Panc1 (cell line): ENCODE results near the gene B4GALT7. TPM values are rescaled to one million over a fixed set of nuclear protein-coding genes. Genes with fewer than 3 reads are reported as not detected.

ENCODE experiments used
- ATAC-seq: fragments of 200-7000 bp; cut with Tn5 transposase; 2 replicates; pipeline ENCODE4 v1.9.1; 2020; ENCODE audit warnings: mild to moderate bottlenecking, moderate library complexity
- BruUV-seq: library from RNA; stranded (reverse); fragments of 400-500 nt; replicated peaks from 2 replicates; lab custom pipeline; 2021; lab: Mats Ljungman, UMichigan
- CTCF ChIA-PET: fragments of 300-600 bp; sonication (Branson Sonifier 250); formaldehyde crosslinking; loops from one replicate; lab custom pipeline; 2022; ENCODE audit warnings: antibody characterized with exemption; lab: Charles Lee
- POLR2A ChIA-PET: fragments of 300-600 bp; sonication (Branson Sonifier 250); formaldehyde crosslinking; loops from one replicate; lab custom pipeline; 2022; ENCODE audit warnings: antibody characterized with exemption; lab: Charles Lee
- DNase-seq: peaks from one replicate; pipeline ENCODE4 v3.0.0-alpha.2; 2010; ENCODE audit warnings: low read depth, low spot score
- H3K27ac ChIP-seq: 2 replicates; pipeline ENCODE4 v1.5.1; 2011; ENCODE audit warnings: mild to moderate bottlenecking, low read length, inconsistent platforms
- H3K27me3 ChIP-seq: fragments of 200-500 bp; sonication (Bioruptor generic); 2 replicates; pipeline ENCODE4 v1.6.0; 2014; ENCODE audit warnings: low read length, inconsistent platforms; ENCODE audit not compliant: control insufficient read depth, insufficient read depth
- H3K36me3 ChIP-seq: fragments of 200-500 bp; sonication (Bioruptor generic); 2 replicates; pipeline ENCODE4 v1.5.1; 2014; ENCODE audit warnings: inconsistent platforms, mild to moderate bottlenecking, low read length, moderate library complexity; ENCODE audit not compliant: control insufficient read depth, insufficient read depth
- H3K4me1 ChIP-seq: 2 replicates; pipeline ENCODE4 v1.5.1; 2011; ENCODE audit warnings: inconsistent platforms, mild to moderate bottlenecking, low read length, moderate library complexity; ENCODE audit not compliant: control insufficient read depth, insufficient read depth
- H3K4me3 ChIP-seq, 2 experiments: 2 replicates each; pipeline ENCODE4 v1.5.1; 2011 to 2012; ENCODE audit warnings: low read depth in 2 of 2, low read length in 2 of 2, mild to moderate bottlenecking in 2 of 2, inconsistent platforms in 1 of 2, moderate library complexity in 1 of 2
- H3K9me3 ChIP-seq: fragments of 200-500 bp; sonication (Bioruptor generic); 2 replicates; pipeline ENCODE4 v1.5.1; 2014; ENCODE audit warnings: low read depth, mild to moderate bottlenecking, inconsistent platforms, low read length, moderate library complexity; ENCODE audit not compliant: control insufficient read depth, insufficient read depth
- POLR2AphosphoS5 ChIP-seq: IDR thresholded peaks from 2 replicates; pipeline ENCODE4 v1.6.1; 2012; ENCODE audit warnings: mild to moderate bottlenecking, low read depth, low read length, moderate library complexity
- SIN3A ChIP-seq: IDR thresholded peaks from 2 replicates; pipeline ENCODE4 v1.6.1; 2012; ENCODE audit warnings: low read depth, mild to moderate bottlenecking, low read length, moderate library complexity, borderline replicate concordance; ENCODE audit not compliant: insufficient read depth
- TCF7L2 ChIP-seq: IDR thresholded peaks from 2 replicates; pipeline ENCODE4 v1.6.1; 2011; ENCODE audit warnings: mild to moderate bottlenecking, low read depth, low read length, inconsistent platforms
- in situ Hi-C: cut with HindIII; loops from 2 replicates; pipeline ENCODE4 v1.10.0; 2016; ENCODE audit warnings: low sequenced_read_pairs, low pct_unique_long_range_greater_than_20kb
- intact Hi-C: fragments of 100-400 bp; cut with micrococcal nuclease; formaldehyde crosslinking; loops from one replicate; pipeline ENCODE4 v1.10.0; 2022; ENCODE audit not compliant: unreplicated experiment
- total RNA-seq: library from RNA; stranded (reverse); gene quantifications from one replicate; pipeline ENCODE4 v1.2.1, GENCODE V29; 2021; ENCODE audit not compliant: unreplicated experiment
- TF ChIP-seq, protein P1 (sequence below), 2 experiments: IDR thresholded peaks; 2 replicates each; pipeline ENCODE4 v1.6.1; 2011 to 2012; ENCODE audit warnings: low read depth in 2 of 2, control low read depth in 1 of 2, low read length in 1 of 2, mild to moderate bottlenecking in 1 of 2, moderate library complexity in 1 of 2; ENCODE audit not compliant: insufficient read depth in 1 of 2
- TF ChIP-seq, protein P2 (sequence below): fragments of 450-650 bp; IDR thresholded peaks from 2 replicates; pipeline ENCODE4 v1.5.1; 2017; ENCODE audit warnings: mild to moderate bottlenecking

B4GALT7 gene
- total RNA-seq, 1 experiment from 2014 or later: 38.0 TPM

- no peak overlapping the region for H3K4me3 ChIP-seq
- no TSS peak for BruUV-seq
- ChIA-PET CTCF (no interaction called here), POLR2A (no interaction called here)
- H3K27me3 ChIP-seq: no peaks in the 10 kb centered on the region
- no peaks in the 10 kb centered on the region; the same call in 1 of the 2 replicates for H3K36me3 ChIP-seq
- DNase-seq: no peak
- no peaks in the 10 kb centered on the region for H3K9me3 ChIP-seq
- no peak overlapping the region for H3K27ac ChIP-seq
- in situ Hi-C loops (no loop called here), intact Hi-C loops (no loop called here)
- H3K4me1 ChIP-seq: peaks cover 11% of the 10 kb centered on the region
- TF ChIP-seq TCF7L2 (no peak), SIN3A (no peak), POLR2AphosphoS5 (no peak)
- TF ChIP-seq, protein P1, sequence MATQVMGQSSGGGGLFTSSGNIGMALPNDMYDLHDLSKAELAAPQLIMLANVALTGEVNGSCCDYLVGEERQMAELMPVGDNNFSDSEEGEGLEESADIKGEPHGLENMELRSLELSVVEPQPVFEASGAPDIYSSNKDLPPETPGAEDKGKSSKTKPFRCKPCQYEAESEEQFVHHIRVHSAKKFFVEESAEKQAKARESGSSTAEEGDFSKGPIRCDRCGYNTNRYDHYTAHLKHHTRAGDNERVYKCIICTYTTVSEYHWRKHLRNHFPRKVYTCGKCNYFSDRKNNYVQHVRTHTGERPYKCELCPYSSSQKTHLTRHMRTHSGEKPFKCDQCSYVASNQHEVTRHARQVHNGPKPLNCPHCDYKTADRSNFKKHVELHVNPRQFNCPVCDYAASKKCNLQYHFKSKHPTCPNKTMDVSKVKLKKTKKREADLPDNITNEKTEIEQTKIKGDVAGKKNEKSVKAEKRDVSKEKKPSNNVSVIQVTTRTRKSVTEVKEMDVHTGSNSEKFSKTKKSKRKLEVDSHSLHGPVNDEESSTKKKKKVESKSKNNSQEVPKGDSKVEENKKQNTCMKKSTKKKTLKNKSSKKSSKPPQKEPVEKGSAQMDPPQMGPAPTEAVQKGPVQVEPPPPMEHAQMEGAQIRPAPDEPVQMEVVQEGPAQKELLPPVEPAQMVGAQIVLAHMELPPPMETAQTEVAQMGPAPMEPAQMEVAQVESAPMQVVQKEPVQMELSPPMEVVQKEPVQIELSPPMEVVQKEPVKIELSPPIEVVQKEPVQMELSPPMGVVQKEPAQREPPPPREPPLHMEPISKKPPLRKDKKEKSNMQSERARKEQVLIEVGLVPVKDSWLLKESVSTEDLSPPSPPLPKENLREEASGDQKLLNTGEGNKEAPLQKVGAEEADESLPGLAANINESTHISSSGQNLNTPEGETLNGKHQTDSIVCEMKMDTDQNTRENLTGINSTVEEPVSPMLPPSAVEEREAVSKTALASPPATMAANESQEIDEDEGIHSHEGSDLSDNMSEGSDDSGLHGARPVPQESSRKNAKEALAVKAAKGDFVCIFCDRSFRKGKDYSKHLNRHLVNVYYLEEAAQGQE (IDR thresholded peaks at IDR 0.05; ENCODE audit: insufficient read depth in 1 of 2, low read depth in 2 of 2, low read length in 1 of 2): no peak
- TF ChIP-seq, protein P2, sequence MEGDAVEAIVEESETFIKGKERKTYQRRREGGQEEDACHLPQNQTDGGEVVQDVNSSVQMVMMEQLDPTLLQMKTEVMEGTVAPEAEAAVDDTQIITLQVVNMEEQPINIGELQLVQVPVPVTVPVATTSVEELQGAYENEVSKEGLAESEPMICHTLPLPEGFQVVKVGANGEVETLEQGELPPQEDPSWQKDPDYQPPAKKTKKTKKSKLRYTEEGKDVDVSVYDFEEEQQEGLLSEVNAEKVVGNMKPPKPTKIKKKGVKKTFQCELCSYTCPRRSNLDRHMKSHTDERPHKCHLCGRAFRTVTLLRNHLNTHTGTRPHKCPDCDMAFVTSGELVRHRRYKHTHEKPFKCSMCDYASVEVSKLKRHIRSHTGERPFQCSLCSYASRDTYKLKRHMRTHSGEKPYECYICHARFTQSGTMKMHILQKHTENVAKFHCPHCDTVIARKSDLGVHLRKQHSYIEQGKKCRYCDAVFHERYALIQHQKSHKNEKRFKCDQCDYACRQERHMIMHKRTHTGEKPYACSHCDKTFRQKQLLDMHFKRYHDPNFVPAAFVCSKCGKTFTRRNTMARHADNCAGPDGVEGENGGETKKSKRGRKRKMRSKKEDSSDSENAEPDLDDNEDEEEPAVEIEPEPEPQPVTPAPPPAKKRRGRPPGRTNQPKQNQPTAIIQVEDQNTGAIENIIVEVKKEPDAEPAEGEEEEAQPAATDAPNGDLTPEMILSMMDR: no peak
- ATAC-seq: no peak
Measured at GRCh38 chr5:177602458-177602830, 2.5 kb downstream of the B4GALT7 start.

DNA sequence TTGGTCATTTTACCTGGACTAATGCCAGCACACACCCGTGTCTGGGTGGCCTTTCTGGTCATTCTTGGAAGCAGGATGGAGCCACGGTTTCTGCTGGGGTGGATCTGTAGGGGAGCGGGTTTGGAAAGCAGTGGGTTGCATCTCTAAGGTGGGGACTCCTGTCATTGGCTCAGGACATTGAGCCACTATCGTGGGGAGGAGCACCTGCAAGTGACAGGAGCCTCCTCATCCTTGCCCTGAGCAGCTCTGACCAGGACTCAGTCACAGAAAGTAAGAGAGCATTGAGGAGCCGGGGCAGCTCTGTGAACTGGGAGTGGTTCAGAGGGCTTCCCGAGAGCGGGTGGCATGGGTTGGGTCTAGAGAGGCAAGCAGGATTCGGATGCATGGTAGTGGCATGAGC lies 3.7 kb downstream of the B4GALT7 start:
- no peak overlapping the region for H3K27ac ChIP-seq
- H3K4me3 ChIP-seq: no peak overlapping the region
- no peaks in the 10 kb centered on the region; the same call in 1 of the 2 replicates for H3K36me3 ChIP-seq
- H3K27me3 ChIP-seq: no peaks in the 10 kb centered on the region
- intact Hi-C loops (no loop called here), in situ Hi-C loops (no loop called here)
- peaks cover 8% of the 10 kb centered on the region for H3K4me1 ChIP-seq
- ChIA-PET CTCF (no interaction called here), POLR2A (no interaction called here)
- ATAC-seq (no peak), DNase-seq (no peak)
- no TSS peak for BruUV-seq
- no peaks in the 10 kb centered on the region for H3K9me3 ChIP-seq
- TF ChIP-seq POLR2AphosphoS5 (no peak), TCF7L2 (no peak), SIN3A (no peak)
- TF ChIP-seq, protein P1 (IDR thresholded peaks at IDR 0.05; ENCODE audit: insufficient read depth in 1 of 2, low read depth in 2 of 2, low read length in 1 of 2): no peak
- TF ChIP-seq, protein P2: no peak
